SKM-1 (cell line): ENCODE measurements around the gene ANO2.

Experiments used
- DNase-seq: peaks from one replicate; lab custom pipeline; 2025; ENCODE audit not compliant: unreplicated experiment; lab: John Stamatoyannopoulos, UW

The ANO2 gene

DNA sequence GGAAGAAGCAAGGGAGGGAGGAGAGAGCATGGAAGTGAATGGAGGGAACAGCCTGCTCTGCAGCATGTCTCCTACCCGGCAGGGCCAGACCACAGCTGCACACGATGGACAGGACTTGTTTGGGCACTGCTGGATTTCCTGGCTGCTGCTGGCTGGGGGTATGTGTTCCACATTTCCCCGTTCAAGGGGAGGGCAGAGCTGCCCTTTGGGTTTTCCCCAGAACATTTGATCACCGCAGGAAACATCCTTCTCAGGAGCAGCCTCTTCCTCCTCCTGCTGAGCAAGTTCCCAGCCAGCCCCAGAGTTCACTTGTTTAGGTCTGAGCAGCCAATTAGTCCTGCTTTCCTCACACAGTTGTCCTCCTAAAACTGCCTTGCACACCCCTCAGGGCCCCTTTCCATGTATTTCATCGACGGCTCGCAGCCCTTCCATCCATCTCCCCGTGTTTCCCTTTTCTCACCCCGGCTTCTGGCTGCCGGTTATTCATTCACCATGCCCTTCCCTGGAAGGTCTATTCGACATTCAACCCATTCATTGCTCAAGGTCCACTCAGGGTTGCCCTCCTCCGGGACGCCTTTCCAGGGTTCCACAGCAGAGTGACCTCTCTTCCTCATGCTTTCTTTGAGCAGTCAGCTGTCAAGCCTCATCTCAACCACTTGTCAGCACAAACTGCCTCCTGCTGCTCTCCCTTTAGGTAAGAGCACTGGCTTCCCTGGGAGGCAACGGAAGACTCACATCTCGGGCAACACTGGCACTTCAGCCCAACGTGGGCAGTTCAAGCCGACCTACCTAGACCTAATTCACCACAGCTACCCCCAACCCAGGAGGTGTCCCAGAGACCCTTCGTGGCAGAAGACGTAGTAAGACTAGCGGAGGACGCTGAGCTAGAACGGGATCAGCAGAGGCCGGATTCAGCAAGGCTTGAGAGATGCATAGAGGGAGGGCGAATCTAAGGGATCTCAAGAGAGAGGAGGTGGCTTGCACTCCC lies 20.1 kb upstream of the ANO2 start:
- no peak for DNase-seq

DNA sequence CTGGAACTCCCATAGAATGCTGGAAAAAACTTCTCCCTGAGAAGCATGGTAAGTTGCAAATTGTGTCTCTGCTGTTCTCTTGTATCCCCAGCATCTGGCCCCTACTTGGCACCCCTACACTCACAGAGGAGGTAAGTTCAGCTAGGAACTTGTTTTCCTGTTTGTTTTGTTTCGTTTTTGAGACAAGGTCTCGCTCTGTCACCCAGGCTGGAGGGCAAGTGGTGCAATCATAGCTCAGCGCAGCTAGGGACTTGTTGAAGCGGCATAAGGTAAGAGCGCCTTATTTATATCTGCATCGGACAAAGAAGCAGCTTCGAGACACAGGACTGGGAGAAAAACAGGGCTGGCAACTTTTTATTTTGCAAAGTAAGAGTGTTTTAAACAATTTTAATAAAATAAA lies 18.5 kb upstream of the ANO2 start:
- no peak for DNase-seq

- DNase-seq = no peak
Measured at GRCh38 chr12:5960783-5961182, 15.7 kb upstream of the ANO2 start.

DNA sequence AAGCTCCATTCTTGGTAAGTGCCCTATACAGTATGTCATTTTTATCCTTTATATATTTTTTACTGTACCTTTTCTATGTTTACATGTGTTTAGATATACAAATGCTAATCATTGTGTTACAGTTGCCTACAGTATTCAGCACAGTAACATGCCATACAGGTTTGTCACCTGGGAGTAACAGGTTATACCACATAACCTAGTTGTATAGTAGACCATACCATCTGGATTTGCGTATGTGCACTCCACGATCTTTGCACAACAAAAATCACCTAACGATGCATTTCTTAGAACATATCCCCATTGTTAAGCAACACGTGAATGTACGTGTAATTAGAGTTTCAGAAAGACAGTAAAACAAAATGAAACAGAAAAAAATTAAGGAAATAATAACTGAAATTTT lies 11.9 kb upstream of the ANO2 start:
- DNase-seq = no peak

DNA sequence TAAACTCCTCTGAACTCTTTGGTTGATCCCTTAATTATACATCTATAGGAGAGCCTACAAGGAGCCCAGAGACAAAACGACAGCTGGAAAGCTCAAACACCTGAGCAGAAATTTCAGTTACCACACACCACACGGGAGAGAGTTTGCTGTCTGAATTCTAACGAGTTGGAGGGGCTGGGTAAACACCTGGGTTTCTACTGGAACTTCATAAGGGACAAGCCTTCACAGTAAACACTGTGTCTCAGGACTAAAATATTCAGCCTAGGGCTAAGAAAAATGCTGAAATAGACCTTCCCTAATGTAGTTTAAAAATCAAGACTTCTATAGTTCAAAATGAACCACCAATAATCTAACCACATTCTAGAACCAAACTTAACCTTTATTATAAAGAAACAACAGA lies 9.6 kb upstream of the ANO2 start:
- DNase-seq = no peak

GRCh38 chr12:5953835-5954586 lies 9.0 kb upstream of the ANO2 start:
- DNase-seq = no peak

DNA sequence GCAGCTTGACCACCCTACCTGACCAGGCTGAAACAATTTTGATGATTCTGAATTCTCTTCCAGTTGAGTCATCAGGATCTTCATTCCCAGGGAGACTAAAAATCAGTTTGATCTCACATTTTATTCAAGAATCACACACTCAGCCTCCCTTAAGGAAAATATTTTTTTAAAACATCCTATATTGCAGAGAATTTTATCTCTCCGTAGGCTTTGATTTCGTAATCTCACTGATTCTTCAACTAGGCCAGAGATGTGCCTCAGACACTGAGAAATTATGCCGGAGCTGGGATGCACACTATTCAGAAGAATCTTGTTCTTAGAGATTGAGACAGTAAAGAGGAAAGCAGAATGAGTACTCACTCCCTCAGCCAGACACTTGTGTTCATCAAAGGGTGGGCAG lies 7.0 kb upstream of the ANO2 start:
- DNase-seq = no peak

DNA sequence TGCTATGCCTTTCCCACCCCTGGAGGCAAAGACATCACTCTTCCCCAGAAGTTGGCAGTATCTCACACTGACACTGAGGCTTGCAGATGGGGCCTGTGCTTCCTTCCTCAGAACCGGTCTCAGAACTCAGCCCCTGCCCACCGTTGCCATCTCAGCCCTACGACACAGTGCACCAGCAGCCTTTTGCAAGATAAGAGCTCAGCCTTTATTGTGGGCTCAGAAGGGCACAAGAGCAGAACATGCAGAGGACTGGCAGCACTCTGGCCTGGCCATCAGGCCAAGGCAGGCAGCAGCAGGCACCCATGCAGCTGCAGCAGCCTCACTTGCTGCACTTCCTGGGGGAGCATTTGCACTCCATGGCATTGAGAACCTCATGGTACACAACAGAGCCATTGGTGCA lies 3.6 kb upstream of the ANO2 start:
- DNase-seq = no peak

DNA sequence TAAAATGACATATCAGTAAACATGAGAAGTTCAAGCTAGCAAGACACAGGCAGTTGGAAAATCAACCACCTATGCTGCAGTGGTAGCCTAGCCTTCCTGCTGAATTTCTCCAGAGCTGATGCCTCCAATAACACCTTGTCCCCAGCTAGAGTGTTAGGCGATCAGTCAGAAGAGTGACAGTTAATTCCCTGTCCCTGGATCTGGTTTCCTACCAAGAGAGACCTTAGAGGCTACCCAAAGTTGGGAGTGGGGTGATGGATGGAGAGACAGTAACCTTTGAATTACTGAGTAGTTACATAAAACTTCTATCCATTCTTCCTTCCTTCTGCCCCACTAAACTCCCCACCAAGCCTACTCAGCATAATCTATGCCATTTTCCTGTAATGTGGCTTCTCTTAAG lies 1.9 kb upstream of the ANO2 start:
- DNase-seq = no peak

DNA sequence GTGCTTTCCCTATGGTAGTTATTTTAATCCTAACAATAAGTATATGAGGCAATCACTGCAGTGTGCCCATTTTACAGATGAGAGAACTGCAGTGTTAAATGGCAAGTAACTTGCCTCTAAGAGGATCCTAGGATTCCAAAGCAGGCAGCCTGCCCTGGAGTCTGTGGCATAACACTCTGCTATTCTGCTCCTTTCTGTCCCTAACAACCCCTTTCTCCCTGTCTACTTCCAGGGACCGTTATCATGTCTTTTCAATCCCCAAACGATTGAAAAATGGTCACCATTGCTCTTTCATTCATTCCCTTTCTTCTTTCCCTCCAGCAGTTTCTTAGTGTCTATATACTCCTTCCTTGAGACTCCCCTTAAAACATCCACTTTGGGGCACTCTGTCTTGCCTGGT lies 1.3 kb upstream of the ANO2 start:
- DNase-seq = no peak

DNA sequence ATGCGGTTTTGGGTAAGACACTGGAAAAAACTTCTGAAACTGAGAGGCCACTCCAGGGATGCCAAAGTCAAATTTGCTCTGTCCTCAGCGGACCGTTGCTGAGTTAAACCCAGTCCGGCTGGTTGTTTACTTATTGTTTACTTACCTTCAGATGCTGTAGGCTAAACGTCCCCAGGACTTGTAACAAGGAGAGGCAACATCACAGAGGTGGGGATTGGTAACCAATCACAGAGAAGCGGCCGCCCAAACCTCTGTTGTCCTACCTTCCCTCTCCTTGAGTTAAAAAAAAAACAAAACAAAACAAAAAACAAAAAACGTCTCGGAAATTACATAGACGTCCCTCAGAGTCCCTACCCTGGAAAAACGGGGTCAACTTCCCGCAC lies 380 bp downstream of the ANO2 start:
- no peak for DNase-seq

DNA sequence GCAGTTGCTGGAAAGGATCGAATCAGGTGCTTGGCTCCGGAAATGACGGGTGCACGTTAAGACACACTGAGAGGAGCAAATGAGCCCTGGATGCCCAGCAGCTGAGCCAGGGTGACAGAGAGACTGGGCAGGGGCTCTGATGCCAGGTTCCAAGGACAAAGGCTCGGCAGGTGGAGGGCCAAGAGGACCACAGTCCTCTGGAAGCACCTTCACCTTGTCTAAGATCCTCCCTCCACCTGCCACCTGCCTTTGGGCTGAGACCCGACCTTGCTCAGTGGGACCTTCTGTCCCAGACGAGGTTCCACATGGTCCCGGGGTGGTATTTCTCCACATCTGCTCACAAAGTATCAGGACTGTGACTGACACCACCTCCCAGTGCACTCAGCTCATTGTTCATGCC lies 1.0 kb downstream of the ANO2 start:
- no peak for DNase-seq

DNA sequence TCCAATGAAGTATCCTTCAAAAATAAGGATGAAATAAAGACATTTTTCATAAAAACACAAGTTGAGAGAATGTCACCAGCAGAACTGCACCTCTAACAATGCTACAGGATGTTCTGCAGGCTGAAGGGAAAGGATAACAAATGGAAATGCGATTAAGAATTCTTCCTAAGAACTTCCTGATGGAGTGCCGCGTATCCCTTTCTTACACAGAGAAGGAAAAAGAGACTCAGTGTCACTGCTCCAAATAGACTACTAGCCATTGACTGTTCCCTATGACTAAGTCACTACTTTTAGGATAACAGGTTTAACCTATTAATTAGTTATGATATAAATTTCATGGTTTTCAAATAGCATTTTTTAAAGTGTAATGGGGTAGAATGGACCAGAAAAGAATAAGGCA lies 3.2 kb downstream of the ANO2 start:
- DNase-seq = no peak

- no peak for DNase-seq
Measured at GRCh38 chr12:5927732-5928516, 17.1 kb downstream of the ANO2 start.

DNA sequence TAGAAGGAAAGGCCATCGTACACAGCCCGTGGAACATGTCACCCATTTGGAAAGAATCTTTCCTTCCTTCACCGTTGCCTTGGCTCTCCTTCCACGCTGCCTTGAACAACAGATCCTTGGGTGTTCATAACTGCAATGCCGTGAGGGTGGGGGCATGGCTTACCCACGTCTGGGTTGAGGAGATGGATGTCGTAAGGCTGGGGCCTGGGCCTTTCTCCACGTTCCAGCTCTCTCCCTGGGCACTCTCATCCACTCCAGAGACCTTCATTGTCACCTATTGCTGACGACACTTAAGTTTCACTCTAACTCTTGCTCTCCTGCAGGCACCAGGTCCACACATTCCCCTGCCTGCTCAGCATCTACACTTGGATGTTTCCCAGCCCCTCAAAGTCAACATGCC lies 19.4 kb downstream of the ANO2 start:
- DNase-seq = no peak

DNA sequence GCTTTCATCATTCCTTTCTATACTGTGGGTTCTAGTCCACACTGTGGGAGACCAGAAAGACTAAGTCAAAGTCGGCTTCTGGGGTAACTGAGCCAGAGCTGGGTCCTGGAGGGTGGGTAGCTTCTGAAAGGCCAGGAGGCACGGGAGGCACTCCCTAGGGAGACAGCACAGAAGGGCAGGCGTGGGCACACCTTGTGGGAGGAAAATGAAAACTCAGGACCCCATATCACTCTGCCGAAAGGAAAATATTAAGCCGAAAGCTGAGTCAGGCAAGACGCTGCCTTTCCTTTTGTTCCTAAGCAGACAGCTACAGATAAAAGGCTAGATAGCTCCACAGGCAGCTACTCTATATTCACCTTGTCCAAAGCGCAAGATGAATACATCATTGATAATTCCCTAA lies 20.7 kb downstream of the ANO2 start:
- DNase-seq = no peak

DNA sequence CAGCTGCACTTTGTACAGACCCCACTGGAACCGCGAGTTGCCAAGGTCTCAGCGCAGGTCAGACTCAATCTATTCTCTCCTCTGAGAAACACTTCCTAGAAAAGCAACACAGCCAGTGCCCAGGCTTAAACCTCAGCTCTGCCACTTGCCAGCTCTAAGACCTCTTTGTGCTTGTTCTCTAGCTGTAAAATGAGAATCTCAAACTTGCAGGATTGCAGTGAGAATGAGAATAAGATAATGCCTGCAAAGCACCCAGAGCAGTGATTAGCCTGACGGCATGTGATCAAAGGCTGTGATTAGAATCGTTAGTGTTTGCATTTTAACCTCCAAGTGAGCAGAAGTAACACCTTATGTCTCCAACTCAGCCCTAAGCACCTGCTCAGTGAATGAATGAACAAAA lies 21.3 kb downstream of the ANO2 start:
- DNase-seq = no peak

DNA sequence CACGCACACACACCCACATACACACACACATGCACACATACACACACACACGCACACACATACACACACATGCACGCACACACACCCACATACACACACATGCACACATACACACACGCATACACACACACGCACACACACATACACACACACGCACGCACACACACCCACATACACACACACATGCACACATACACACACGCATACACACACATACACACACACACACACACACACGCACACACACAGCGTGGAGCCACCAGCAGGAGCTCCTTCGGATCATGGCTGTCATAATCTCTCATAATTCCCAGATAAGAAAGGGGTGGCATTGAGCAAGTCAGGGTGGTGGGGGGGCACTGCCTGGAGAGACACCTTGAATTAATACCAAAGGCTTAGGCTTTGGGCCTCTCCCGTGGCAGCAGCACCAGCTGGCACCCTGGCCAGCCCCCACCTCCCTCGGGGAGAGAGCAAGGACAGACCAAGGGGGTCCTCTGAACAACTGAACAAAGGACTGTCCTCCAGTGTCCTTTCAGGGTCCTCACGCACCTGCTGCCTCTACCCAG lies 21.9 kb downstream of the ANO2 start:
- DNase-seq = no peak

GRCh38 chr12:5921966-5922899 lies 22.8 kb downstream of the ANO2 start:
- DNase-seq = no peak
